Breast epithelium (tissue), 4 donors: ENCODE results near the gene SNX1. TPM values are rescaled to one million over a fixed set of nuclear protein-coding genes. Genes with fewer than 3 reads are reported as not detected.

Experiments used
- DNase-seq, 2 donors: peaks; one replicate each; pipeline ENCODE4 v3.0.0-alpha.2; 2019; ENCODE audit warnings: low spot score in 2 of 2
- H3K27ac ChIP-seq, 2 donors: fragments of 200-600 bp; sonication (generic) in 1 of 2; one replicate each; pipeline ENCODE4 v1.5.1; 2016 to 2019; ENCODE audit warnings: mild to moderate bottlenecking in 1 of 2
- H3K27me3 ChIP-seq, 2 donors: fragments of 200-600 bp; sonication (generic) in 1 of 2; one replicate each; pipeline versions ENCODE4 v1.5.1 to v1.6.0; 2017 to 2019; ENCODE audit warnings: control low read depth in 1 of 2, mild to moderate bottlenecking in 1 of 2
- H3K36me3 ChIP-seq: fragments of 200-600 bp; one replicate; pipeline ENCODE4 v1.5.1; 2019
- H3K4me1 ChIP-seq, 2 donors: fragments of 200-600 bp; sonication (generic); one replicate each; pipeline ENCODE4 v1.5.1; 2016 to 2019; ENCODE audit warnings: control low read depth in 1 of 2
- H3K4me3 ChIP-seq, 3 donors: fragments of 200-600 bp; sonication (generic); 1 replicate in 2 of 3; 2 replicates in 1 of 3; pipeline ENCODE4 v1.5.1; 2016 to 2019; ENCODE audit warnings: mild to moderate bottlenecking in 3 of 3, moderate library complexity in 2 of 3
- H3K9me3 ChIP-seq, 2 donors: fragments of 200-600 bp; sonication (generic) in 1 of 2; one replicate each; pipeline ENCODE4 v1.5.1; 2016 to 2019; ENCODE audit warnings: control low read depth in 1 of 2
- POLR2A ChIP-seq: fragments of 450-650 bp; IDR thresholded peaks from one replicate; pipeline ENCODE4 v1.6.1; 2016; ENCODE audit warnings: antibody characterized with exemption, mild to moderate bottlenecking, moderate library complexity
- POLR2AphosphoS5 ChIP-seq, 3 donors: sonication (generic); formaldehyde crosslinking; IDR thresholded peaks; one replicate each; pipeline ENCODE4 v1.6.1; 2017; ENCODE audit warnings: antibody characterized with exemption in 3 of 3
- intact Hi-C: fragments of 100-400 bp; cut with DNase I; formaldehyde crosslinking; loops from one replicate; pipeline ENCODE4 v1.15.1; 2023; ENCODE audit warnings: low total_unique reads
- total RNA-seq, 3 donors: library from RNA; depleted of rRNA; stranded (reverse); fragments of >200 nt; gene quantifications; one replicate each; pipeline ENCODE4 v1.1.0, GENCODE V29; 2016
- TF ChIP-seq, protein P1 (sequence below), 3 donors: fragments of 450-650 bp; IDR thresholded peaks; one replicate each; pipeline ENCODE4 v1.5.1; 2016 to 2017; ENCODE audit warnings: antibody characterized with exemption in 3 of 3, mild to moderate bottlenecking in 3 of 3, moderate library complexity in 3 of 3

Gene SNX1
- total RNA-seq, 3 donors from 2014 or later = 107 to 144 (median 125) TPM

DNA sequence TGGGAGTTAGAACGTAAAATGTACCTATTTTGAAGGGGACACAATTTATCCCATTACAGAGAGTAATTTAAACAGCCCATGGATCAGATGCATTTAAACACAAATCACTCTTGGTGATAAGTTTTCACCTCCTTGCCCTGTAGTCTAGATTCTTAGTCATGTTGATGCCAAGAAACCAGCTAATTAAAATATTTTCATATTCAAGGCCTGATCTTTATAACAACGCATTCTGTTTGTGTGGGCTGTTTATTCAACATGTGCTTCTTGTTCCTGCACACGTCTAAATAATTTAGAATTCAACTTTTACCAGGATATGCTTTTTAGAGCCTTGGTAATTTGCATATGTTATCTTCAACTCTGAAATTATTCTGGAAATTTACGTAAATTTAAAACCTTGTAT, 25.8 kb downstream of the SNX1 start:
- Histone ChIP-seq H3K27ac (no peak overlapping the region), H3K9me3 (no peaks in the 10 kb centered on the region), H3K27me3 (no peaks in the 10 kb centered on the region), H3K4me1 (no peaks in the 10 kb centered on the region), H3K4me3 (no peak overlapping the region), H3K36me3 (peaks cover under 1% of the 10 kb centered on the region)
- intact Hi-C loops = no loop called here
- DNase-seq = no peak
- no peak for TF ChIP-seq POLR2AphosphoS5 (IDR thresholded peaks at IDR 0.05)
- TF ChIP-seq, protein P1, sequence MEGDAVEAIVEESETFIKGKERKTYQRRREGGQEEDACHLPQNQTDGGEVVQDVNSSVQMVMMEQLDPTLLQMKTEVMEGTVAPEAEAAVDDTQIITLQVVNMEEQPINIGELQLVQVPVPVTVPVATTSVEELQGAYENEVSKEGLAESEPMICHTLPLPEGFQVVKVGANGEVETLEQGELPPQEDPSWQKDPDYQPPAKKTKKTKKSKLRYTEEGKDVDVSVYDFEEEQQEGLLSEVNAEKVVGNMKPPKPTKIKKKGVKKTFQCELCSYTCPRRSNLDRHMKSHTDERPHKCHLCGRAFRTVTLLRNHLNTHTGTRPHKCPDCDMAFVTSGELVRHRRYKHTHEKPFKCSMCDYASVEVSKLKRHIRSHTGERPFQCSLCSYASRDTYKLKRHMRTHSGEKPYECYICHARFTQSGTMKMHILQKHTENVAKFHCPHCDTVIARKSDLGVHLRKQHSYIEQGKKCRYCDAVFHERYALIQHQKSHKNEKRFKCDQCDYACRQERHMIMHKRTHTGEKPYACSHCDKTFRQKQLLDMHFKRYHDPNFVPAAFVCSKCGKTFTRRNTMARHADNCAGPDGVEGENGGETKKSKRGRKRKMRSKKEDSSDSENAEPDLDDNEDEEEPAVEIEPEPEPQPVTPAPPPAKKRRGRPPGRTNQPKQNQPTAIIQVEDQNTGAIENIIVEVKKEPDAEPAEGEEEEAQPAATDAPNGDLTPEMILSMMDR (IDR thresholded peaks at IDR 0.05) = no peak
- TF ChIP-seq POLR2A = no peak

DNA sequence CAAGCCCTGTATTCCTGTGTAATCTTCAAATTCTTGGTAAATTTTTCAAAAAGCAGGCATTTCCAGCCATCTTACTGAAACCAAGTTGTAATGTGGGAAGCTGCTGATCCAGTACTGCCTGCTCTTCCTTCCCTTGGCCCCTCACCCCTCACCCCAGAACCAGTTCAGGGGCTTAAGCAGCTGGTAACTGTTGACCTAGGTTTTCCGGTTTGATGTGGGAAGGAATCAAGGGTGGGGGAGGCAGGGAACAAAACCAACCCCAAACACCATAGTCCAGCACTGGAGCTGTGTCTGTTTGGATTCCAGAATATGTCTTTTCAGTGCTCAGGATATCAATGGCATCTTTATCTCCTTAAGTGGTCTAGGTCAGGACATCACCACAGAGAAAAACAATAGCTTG, 26.7 kb downstream of the SNX1 start:
- no peaks in the 10 kb centered on the region for H3K4me1 ChIP-seq
- peak overlapping the region; percentile 40 to 52 for H3K27ac ChIP-seq
- TF ChIP-seq, protein P1 (IDR thresholded peaks at IDR 0.05) = no peak
- TF ChIP-seq POLR2A = no peak
- no peak for TF ChIP-seq POLR2AphosphoS5 (IDR thresholded peaks at IDR 0.05)
- H3K4me3 ChIP-seq = no peak overlapping the region
- intact Hi-C loops = no loop called here
- H3K36me3 ChIP-seq = no peaks in the 10 kb centered on the region
- no peaks in the 10 kb centered on the region for H3K9me3 ChIP-seq
- no peaks in the 10 kb centered on the region for H3K27me3 ChIP-seq
- DNase-seq = no peak

DNA sequence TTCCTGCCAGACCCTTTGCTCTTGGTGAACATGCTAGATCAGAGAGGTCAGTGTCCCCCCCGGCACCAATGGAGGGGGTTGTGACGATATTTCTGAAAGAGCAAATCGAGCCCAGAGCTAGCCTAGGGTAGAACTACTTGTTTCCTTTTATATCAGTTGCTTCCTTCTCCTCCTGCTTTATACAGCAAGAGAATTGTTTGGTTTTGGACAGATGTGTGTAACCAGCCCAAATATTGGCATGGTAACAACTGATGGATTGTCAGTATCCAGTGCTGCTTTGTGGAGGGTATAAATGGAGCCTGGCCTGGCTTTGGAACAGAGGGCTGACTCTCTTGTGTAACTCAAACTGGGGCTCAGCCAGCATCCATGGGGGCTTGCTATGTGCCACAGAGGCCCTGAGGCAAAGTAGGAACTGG, 27.2 kb downstream of the SNX1 start:
- no peaks in the 10 kb centered on the region for H3K4me1 ChIP-seq
- H3K9me3 ChIP-seq = no peaks in the 10 kb centered on the region
- DNase-seq = no peak
- H3K4me3 ChIP-seq = no peak overlapping the region
- H3K36me3 ChIP-seq = peaks cover 1% of the 10 kb centered on the region
- H3K27ac ChIP-seq = peak overlapping the region; percentile 40 to 52
- intact Hi-C loops = no loop called here
- TF ChIP-seq POLR2A (no peak), POLR2AphosphoS5 (IDR thresholded peaks at IDR 0.05) (no peak)
- TF ChIP-seq, protein P1 (IDR thresholded peaks at IDR 0.05) = no peak
- no peaks in the 10 kb centered on the region for H3K27me3 ChIP-seq

DNA sequence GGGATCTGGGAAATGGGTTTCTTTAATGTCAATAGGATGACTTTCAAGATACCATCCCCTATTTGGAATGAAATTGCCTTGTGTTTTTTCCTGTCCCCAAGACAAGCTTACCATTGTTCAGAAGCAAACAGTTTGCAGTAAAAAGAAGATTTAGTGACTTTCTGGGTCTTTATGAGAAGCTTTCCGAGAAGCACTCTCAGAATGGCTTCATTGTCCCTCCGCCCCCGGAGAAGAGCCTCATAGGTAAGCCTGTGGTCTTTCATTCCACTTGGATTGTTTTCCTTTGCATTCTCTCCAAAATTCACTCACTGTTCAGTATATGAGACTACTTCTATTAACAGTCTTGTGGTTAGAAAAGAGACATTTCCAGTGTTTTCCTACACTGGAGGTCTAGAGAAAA, 30.2 kb downstream of the SNX1 start:
- intact Hi-C loops = no loop called here
- Histone ChIP-seq H3K36me3 (peaks cover 9% of the 10 kb centered on the region), H3K4me3 (no peak overlapping the region), H3K27ac (no peak overlapping the region), H3K27me3 (no peaks in the 10 kb centered on the region), H3K4me1 (no peaks in the 10 kb centered on the region), H3K9me3 (no peaks in the 10 kb centered on the region)
- TF ChIP-seq POLR2A (no peak), POLR2AphosphoS5 (IDR thresholded peaks at IDR 0.05) (no peak)
- TF ChIP-seq, protein P1 (IDR thresholded peaks at IDR 0.05) = no peak
- DNase-seq = no peak

DNA sequence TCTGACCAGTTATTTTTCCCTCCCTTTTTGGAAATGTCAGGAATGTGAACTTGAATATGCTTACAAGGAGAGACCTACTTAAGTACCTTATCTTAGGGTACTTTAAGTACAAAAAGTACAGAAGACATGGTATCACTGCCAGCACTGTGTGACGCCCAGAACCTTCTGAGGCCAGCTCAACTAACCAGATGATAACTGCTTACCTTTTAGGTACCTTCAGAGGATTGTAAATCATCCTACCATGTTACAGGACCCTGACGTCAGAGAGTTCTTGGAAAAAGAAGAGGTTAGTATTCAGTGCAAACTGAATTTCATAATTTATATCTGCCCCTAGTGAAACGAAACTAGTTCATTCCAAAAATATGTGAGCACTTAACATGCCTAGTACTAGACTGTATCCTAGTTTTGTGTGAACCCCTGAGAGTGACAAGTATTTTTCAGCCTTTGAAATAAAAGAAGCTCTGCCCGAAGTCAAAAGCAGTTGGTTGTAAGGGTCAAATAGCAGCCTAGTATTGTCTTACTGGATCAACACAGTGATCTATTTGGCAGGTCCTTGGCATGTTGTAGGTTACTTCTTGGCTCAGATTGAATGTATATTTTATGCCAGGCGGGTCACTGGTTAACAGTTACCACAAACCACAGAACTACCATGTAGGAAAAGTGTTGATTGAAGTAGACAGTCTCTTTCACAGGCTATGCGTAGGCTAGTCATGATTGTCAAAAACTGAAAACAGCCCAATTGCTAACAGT, 31.9 kb downstream of the SNX1 start:
- Histone ChIP-seq H3K27me3 (no peaks in the 10 kb centered on the region), H3K36me3 (peaks cover 9% of the 10 kb centered on the region), H3K9me3 (no peaks in the 10 kb centered on the region), H3K4me3 (no peak overlapping the region), H3K27ac (peak overlapping the region in 1 of 2 donors; percentile 3), H3K4me1 (no peaks in the 10 kb centered on the region)
- no peak for DNase-seq
- TF ChIP-seq POLR2A (no peak), POLR2AphosphoS5 (IDR thresholded peaks at IDR 0.05) (no peak)
- TF ChIP-seq, protein P1 (IDR thresholded peaks at IDR 0.05) = no peak
- intact Hi-C loops = no loop called here
